GM18951 (cell line): ENCODE data around the gene PRAMEF18.
"Not testable (repeated sequence)": the region's sequence is repeated elsewhere in the genome, so short reads cannot be mapped to it uniquely, and the experiment has no call there.

Experiments used
- POLR2A ChIP-seq: IDR thresholded peaks from 4 replicates; pipeline ENCODE4 v1.6.1; 2011; ENCODE audit warnings: mild to moderate bottlenecking; ENCODE audit not compliant: insufficient read length, insufficient read depth; ENCODE audit errors: extremely low read depth
- in situ Hi-C: fragments of 300-500 bp; cut with MboI; formaldehyde crosslinking; loops from one replicate; pipeline ENCODE4 v1.12.0; 2022; ENCODE audit warnings: low sequenced_read_pairs, mixed read lengths, inconsistent platforms; ENCODE audit not compliant: unreplicated experiment

Gene PRAMEF18

GRCh38 chr1:13228343-13228781 lies 2.4 kb upstream of the PRAMEF18 start:
- in situ Hi-C loops: loop anchor here (25.0 kb wide), 4 partner anchors 116 to 291 kb away; partner anchors contain the start of genes HNRNPCL2, PRAMEF17 and PRAMEF6
- no peak for TF ChIP-seq POLR2A

DNA sequence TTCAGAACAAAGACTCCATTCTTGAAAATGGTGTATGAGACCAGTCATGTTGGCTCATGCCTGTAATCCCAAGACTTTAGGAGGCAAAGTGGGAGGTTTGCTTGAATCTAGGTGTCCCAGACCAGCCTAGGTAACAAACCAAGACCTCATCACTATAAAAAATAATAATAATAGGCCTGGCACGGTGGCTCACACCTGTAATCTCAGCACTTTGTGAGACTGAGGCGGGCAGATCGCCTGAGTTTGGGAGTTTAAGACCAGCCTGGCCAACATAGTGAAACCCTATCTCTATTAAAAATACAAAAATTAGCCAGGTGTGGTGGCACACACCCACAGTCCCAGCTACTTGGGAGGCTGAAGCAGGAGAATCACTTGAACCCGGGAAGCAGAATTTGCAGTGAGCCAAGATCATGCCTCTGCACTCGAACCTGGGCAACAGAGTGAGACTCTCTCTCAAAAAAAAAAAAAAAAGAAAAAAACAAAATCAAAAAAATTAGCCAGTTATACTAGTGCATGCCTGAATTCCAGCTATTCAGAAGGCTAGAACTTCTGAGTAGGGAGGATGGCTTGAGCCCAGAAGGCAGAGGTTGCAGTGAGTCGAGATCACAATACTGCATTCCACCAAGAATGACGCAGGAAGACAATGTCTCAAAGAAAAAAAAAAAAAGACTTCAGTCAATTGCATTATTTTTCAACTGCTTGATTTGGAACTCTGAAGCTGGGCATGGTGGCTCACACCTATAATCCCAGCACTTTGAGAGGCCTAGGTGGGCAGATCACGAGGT lies 1.5 kb upstream of the PRAMEF18 start:
- in situ Hi-C loops: loop anchor here (25.0 kb wide), 4 partner anchors 115 to 290 kb away; partner anchors contain the start of genes HNRNPCL2, PRAMEF17 and PRAMEF6

DNA sequence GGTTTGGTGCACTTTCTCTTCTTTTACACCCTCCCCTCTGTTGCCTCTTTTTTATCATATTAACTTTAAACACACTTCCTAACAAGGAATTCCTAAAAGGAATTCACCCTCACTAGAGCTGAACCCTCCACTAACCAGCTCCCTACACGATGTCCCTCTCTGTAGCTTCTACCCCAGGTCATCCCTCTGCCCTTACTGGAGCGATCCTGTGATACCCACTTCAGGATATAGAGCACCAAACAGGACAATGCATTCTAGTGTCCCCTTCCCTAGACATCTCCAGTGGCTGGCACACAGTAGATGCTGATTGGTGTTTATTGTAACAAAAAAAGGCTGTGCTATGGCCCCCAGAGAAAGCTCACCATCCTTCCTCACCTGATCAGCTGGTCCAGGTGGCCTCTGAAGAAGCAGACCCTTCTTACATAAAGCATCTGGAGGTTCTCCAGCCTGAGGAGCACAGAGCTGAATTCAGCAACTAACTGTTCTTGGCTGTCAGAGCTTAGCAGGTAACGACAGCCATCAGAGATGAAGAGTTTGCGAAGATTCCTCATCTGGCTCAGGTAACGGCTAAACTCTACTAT lies 1.4 kb downstream of the PRAMEF18 start:
- in situ Hi-C loops: loop anchor here (25.0 kb wide), 4 partner anchors 112 to 287 kb away; partner anchors contain the start of genes HNRNPCL2, PRAMEF17 and PRAMEF6
- TF ChIP-seq POLR2A: no peak

- in situ Hi-C loops: not testable (repeated sequence)
These were observed 3.2 kb downstream of the PRAMEF18 start for GRCh38 chr1:13222788-13223187.

- in situ Hi-C loops: not testable (repeated sequence)
These were observed 6.8 kb downstream of the PRAMEF18 start for GRCh38 chr1:13219203-13219602.

GRCh38 chr1:13216619-13217018 lies 9.3 kb downstream of the PRAMEF18 start:
- in situ Hi-C loops: not testable (repeated sequence)

DNA sequence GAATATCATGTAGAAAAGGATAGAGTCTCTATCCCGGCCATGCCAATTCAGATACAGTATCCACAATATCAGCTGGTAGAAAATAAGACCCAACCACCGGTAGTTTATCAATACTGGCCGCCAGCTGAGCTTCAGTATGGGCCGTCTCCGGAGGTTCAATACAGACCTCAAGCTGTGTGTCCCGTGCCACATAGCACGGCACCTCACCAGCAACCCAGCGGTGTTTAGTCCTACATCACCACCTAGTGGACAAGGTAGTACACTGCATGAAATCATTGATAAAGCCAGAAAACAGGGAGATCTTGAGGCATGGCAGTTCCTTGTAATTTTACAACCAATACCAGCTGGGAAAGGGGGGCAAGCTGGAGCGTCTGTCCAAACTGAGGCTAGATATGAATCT lies 17.2 kb downstream of the PRAMEF18 start:
- in situ Hi-C loops: not testable (repeated sequence)

DNA sequence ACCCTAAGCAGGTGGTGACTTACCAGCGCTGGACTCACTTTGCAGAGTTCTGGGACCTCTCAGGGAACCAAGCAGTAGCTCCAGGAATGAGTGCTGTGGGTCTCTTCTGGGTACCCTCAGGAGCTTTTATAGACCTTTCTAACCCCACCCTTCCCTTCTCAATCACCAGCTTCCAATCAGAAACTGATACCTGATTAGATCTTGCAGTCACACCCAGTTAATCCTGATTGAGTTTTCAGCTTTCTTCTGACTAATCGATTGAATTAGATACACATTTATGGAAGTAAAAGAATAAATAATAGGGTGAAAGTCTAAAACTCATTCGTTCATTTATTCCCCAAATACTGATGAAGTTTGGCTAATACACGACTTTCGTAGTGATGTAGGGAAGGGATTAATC lies 24.6 kb downstream of the PRAMEF18 start, which contains the start of gene PRAMEF13:
TSS of gene PRAMEF13 (minus strand) at position 101 of the 400 bp plus-strand sequence. CDS start 1,820 bp downstream, outside the sequence.
- in situ Hi-C loops: not testable (repeated sequence)
